BLaER1 (cell line): ENCODE results near the gene TRIM24.

ENCODE experiments used
- H3K27ac ChIP-seq: shearing (Covaris generic); formaldehyde crosslinking; 2 replicates; pipeline ENCODE4 v1.8.1; 2022
- H3K27me3 ChIP-seq: shearing (Covaris generic); formaldehyde crosslinking; 2 replicates; pipeline ENCODE4 v1.8.1; 2022
- H3K36me3 ChIP-seq: shearing (Covaris generic); formaldehyde crosslinking; 2 replicates; pipeline ENCODE4 v1.8.1; 2022
- H3K4me1 ChIP-seq: shearing (Covaris generic); formaldehyde crosslinking; 2 replicates; pipeline ENCODE4 v1.8.1; 2022
- H3K4me2 ChIP-seq: shearing (Covaris generic); formaldehyde crosslinking; 2 replicates; pipeline ENCODE4 v1.8.1; 2022
- H3K4me3 ChIP-seq: shearing (Covaris generic); formaldehyde crosslinking; 2 replicates; pipeline ENCODE4 v1.8.1; 2022
- H3K9ac ChIP-seq: shearing (Covaris generic); formaldehyde crosslinking; 2 replicates; pipeline ENCODE4 v1.8.1; 2022
- H3K9me3 ChIP-seq: shearing (Covaris generic); formaldehyde crosslinking; 2 replicates; pipeline ENCODE4 v1.8.1; 2022
- H4K20me1 ChIP-seq: shearing (Covaris generic); formaldehyde crosslinking; 2 replicates; pipeline ENCODE4 v1.8.1; 2022
- Cebpa-rat ChIP-seq: shearing (Covaris generic); IDR thresholded peaks from 2 replicates; pipeline ENCODE4 v1.8.1; 2022

TRIM24 gene

DNA sequence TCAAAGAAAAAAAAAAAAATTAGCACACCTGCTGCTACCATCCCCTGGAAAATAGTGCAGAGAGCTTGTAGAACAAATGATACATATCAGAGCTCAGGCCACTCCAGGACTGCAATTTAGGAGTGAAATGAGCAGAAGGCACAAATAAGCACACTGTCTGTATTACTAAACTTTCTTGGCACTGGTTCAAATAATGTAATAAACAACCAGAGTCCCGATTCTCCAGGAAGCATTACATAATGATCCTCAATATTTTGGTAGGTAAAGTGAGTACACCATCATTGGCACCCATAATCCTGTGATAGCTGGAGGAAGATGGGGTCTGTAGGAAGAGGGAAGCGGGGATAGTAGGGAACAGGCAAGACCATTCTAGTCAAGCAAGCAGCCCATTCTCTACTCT lies 166.8 kb downstream of the TRIM24 start:
- Histone ChIP-seq H3K27me3 (no peaks in the 10 kb centered on the region), H3K4me2 (no peak overlapping the region), H4K20me1 (no peaks in the 10 kb centered on the region), H3K4me1 (peaks cover 25% of the 10 kb centered on the region), H3K9ac (no peak overlapping the region), H3K9me3 (peaks cover 9% of the 10 kb centered on the region; the same call in 1 of the 2 replicates), H3K36me3 (no peaks in the 10 kb centered on the region), H3K27ac (no peak overlapping the region), H3K4me3 (no peak overlapping the region)
- no peak for TF ChIP-seq Cebpa-rat

DNA sequence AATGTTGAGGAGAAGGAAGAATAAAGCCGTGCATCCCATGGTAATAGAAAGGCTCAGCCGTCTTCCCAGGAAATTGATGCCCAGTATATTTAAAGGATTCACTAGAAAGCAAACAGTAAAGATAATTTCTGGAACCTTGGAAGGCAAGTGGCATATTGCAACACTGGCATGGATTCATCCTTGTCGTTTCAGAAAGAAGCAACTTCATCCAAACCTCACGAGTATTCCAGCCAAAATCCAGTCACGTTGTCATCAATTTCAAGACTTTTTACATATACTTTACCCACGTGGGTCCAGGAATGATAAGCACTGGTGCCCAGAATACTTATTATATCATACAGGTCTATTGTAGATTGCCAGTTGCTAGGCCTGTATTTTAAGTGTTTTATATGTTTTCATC lies 167.3 kb downstream of the TRIM24 start:
- Histone ChIP-seq H3K9me3 (peaks cover 9% of the 10 kb centered on the region; the same call in 1 of the 2 replicates), H3K4me2 (no peak overlapping the region), H3K4me3 (no peak overlapping the region), H3K27me3 (no peaks in the 10 kb centered on the region), H4K20me1 (no peaks in the 10 kb centered on the region), H3K9ac (no peak overlapping the region), H3K27ac (no peak overlapping the region), H3K4me1 (peaks cover 25% of the 10 kb centered on the region), H3K36me3 (no peaks in the 10 kb centered on the region)
- TF ChIP-seq Cebpa-rat, result no peak

DNA sequence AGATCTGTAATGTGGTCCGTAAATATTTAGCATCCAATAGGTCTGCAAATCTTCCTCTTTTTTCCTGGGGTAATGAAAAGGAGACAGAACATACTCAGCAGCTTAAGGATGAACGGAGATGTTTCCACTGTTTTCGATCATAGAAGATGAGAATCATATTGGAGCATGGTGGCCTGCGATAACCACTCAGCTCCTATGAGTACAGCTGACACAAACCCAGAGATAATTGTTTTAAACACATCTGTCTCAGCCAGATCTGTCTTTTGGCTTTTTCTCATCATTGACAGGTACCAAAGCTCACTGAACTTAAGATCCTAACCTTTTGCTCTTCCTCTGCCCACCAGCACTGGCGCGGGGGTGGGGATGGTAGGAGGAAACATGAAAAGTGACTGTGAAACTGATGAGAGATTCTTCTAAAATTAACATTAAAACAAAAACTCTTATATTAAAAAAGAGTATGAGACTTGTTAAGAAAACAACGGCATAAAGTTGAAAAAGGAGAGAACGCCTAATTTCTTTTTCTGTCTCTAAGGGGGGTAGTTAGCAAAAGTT lies 170.1 kb downstream of the TRIM24 start:
- H3K27ac ChIP-seq, result no peak overlapping the region
- H3K27me3 ChIP-seq, result no peaks in the 10 kb centered on the region
- H3K9me3 ChIP-seq, result peaks cover 9% of the 10 kb centered on the region; the same call in 1 of the 2 replicates
- no peaks in the 10 kb centered on the region for H4K20me1 ChIP-seq
- no peak overlapping the region for H3K4me3 ChIP-seq
- H3K36me3 ChIP-seq, result no peaks in the 10 kb centered on the region
- peaks cover 13% of the 10 kb centered on the region for H3K4me1 ChIP-seq
- TF ChIP-seq Cebpa-rat, result no peak
- no peak overlapping the region for H3K4me2 ChIP-seq
- H3K9ac ChIP-seq, result no peak overlapping the region

DNA sequence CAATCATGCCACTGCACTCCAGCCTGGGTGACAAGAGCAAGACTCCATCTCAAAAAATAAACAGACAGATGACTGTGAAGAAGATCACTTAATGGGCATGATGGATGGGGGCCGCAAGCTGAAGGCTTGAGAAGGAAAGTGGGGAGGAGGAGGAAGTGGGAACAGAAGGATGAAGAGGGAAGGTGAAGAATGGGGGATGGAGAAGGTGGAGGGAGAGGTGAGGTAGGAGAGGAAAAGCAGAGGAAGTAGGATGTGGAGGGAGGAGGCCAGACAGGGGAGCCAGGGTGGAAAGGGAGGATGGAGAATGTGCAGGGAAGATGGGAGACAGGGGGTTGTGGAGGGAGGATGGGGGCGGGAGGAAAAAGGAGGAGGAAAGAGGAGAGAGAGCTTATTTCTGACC lies 172.3 kb downstream of the TRIM24 start:
- no peak for TF ChIP-seq Cebpa-rat
- H3K9ac ChIP-seq, result no peak overlapping the region

DNA sequence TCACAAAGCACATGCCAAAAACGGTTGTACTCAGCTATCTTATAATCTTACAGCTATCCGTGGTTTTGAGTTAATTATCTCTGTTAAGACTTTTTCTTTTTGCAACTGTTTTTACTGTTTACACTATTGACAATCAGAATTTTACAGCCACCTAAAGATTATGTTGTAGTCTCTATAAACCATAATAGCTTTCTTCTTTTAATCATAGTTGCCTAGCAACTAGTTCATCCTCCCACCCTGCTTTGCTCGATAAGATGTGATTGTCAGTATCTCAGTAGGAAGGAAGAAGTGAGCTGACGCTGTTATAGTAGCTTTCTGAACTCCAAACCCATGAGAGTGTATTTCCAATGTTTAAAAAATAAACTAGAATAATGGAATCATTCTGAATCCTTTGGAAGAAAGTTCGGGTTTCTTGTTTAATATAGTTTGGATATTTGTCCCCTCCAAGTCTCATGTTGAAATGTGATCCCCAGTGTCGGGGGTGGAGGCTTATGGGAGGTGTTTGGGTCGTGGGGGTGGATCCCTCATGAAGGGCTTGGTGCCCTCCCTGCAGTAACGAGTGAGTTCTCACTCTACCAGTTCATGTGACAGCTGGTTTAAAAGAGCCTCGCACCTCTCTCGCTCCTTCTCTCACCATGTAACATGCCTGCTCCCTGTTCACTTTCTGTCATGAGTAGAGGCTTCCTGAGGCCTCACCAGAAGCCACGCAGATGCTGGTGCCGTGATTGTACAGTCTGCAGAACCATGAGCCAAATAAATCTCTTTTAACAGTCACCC lies 173.0 kb downstream of the TRIM24 start:
- H4K20me1 ChIP-seq, result no peaks in the 10 kb centered on the region
- H3K27me3 ChIP-seq, result no peaks in the 10 kb centered on the region
- no peak for TF ChIP-seq Cebpa-rat
- no peak overlapping the region for H3K4me3 ChIP-seq
- no peaks in the 10 kb centered on the region for H3K36me3 ChIP-seq
- peaks cover 7% of the 10 kb centered on the region; the same call in 1 of the 2 replicates for H3K9me3 ChIP-seq
- H3K4me1 ChIP-seq, result no peaks in the 10 kb centered on the region
- no peak overlapping the region for H3K4me2 ChIP-seq
- no peak overlapping the region for H3K9ac ChIP-seq
- H3K27ac ChIP-seq, result no peak overlapping the region

More for the DNA sequence above, 172.3 kb downstream of the TRIM24 start:
- H3K4me3 ChIP-seq, result no peak overlapping the region
- no peak overlapping the region for H3K4me2 ChIP-seq
- peaks cover 9% of the 10 kb centered on the region; the same call in 1 of the 2 replicates for H3K9me3 ChIP-seq
- no peaks in the 10 kb centered on the region for H4K20me1 ChIP-seq
- H3K4me1 ChIP-seq, result no peaks in the 10 kb centered on the region
- no peaks in the 10 kb centered on the region for H3K36me3 ChIP-seq
- no peaks in the 10 kb centered on the region for H3K27me3 ChIP-seq
- no peak overlapping the region for H3K27ac ChIP-seq
